Measurements from ENCODE around the gene GAD1.

Gene GAD1

GRCh38 chr2:170845343-170845742, 28.7 kb downstream of the GAD1 start:
- no peak for DNase-seq (ENCODE audit: low read depth)

GRCh38 chr2:170846314-170846713, 29.6 kb downstream of the GAD1 start:
- no peak for DNase-seq (ENCODE audit: low read depth)

GRCh38 chr2:170847716-170848115, 31.0 kb downstream of the GAD1 start:
- no peak for DNase-seq (ENCODE audit: low read depth)

- DNase-seq (ENCODE audit: low read depth), result peak; percentile 83
Measured at GRCh38 chr2:170848587-170848986, 31.9 kb downstream of the GAD1 start.

GRCh38 chr2:170850251-170850650, 33.6 kb downstream of the GAD1 start:
- DNase-seq (ENCODE audit: low read depth), result no peak

GRCh38 chr2:170851635-170852034, 34.9 kb downstream of the GAD1 start:
- no peak for DNase-seq (ENCODE audit: low read depth)

- no peak for DNase-seq (ENCODE audit: low read depth)
Measured at GRCh38 chr2:170856066-170856465, 39.4 kb downstream of the GAD1 start.

- no peak for DNase-seq (ENCODE audit: low read depth)
Measured at GRCh38 chr2:170862286-170862902, 45.7 kb downstream of the GAD1 start.

- DNase-seq (ENCODE audit: low read depth), result no peak
Measured at GRCh38 chr2:170863087-170863486, 46.4 kb downstream of the GAD1 start.

- DNase-seq (ENCODE audit: low read depth), result no peak
Measured at GRCh38 chr2:170869036-170869435, 52.3 kb downstream of the GAD1 start.

- no peak for DNase-seq (ENCODE audit: low read depth)
Measured at GRCh38 chr2:170869461-170869860, 52.8 kb downstream of the GAD1 start.

- peak; percentile 53 for DNase-seq (ENCODE audit: low read depth)
Measured at GRCh38 chr2:170873035-170873692, 56.5 kb downstream of the GAD1 start.

- DNase-seq (ENCODE audit: low read depth), result peak; percentile 14
Measured at GRCh38 chr2:170878066-170878465, 61.4 kb downstream of the GAD1 start.

GRCh38 chr2:170878505-170878904, 61.8 kb downstream of the GAD1 start:
- DNase-seq (ENCODE audit: low read depth), result no peak

GRCh38 chr2:170881840-170882239, 65.2 kb downstream of the GAD1 start:
- no peak for DNase-seq (ENCODE audit: low read depth)

- DNase-seq (ENCODE audit: low read depth), result no peak
Measured at GRCh38 chr2:170882758-170883157, 66.1 kb downstream of the GAD1 start.

GRCh38 chr2:170883683-170884082, 67.0 kb downstream of the GAD1 start:
- no peak for DNase-seq (ENCODE audit: low read depth)

- DNase-seq (ENCODE audit: low read depth), result no peak
Measured at GRCh38 chr2:170885130-170885791, 68.6 kb downstream of the GAD1 start.

- peak; percentile 88 for DNase-seq (ENCODE audit: low read depth)
Measured at GRCh38 chr2:170886386-170886785, 69.7 kb downstream of the GAD1 start.

- DNase-seq (ENCODE audit: low read depth), result no peak
Measured at GRCh38 chr2:170887496-170887895, 70.8 kb downstream of the GAD1 start.

- no peak for DNase-seq (ENCODE audit: low read depth)
Measured at GRCh38 chr2:170887896-170888295, 71.2 kb downstream of the GAD1 start.

GRCh38 chr2:170891893-170892292, 75.2 kb downstream of the GAD1 start:
- no peak for DNase-seq (ENCODE audit: low read depth)

- DNase-seq (ENCODE audit: low read depth), result no peak
Measured at GRCh38 chr2:170892391-170892951, 75.8 kb downstream of the GAD1 start.

Measured in amniotic epithelial cell (primary cell).